Gastroesophageal sphincter (tissue), 3 donors: ENCODE data around the gene C14orf180.

Experiments used
- EP300 ChIP-seq: sonication (generic); formaldehyde crosslinking; IDR thresholded peaks from one replicate; pipeline ENCODE4 v1.6.1; 2017; ENCODE audit warnings: antibody characterized with exemption, mild to moderate bottlenecking
- TF ChIP-seq, protein P1 (sequence below), 4 experiments: fragments of 200-600 bp in 2 of 4; fragments of 450-650 bp in 2 of 4; sonication (generic) in 1 of 4; IDR thresholded peaks; one replicate each; pipeline ENCODE4 v1.5.1; 2017 to 2019; ENCODE audit warnings: antibody characterized with exemption in 4 of 4, mild to moderate bottlenecking in 2 of 4, moderate library complexity in 2 of 4

DNA sequence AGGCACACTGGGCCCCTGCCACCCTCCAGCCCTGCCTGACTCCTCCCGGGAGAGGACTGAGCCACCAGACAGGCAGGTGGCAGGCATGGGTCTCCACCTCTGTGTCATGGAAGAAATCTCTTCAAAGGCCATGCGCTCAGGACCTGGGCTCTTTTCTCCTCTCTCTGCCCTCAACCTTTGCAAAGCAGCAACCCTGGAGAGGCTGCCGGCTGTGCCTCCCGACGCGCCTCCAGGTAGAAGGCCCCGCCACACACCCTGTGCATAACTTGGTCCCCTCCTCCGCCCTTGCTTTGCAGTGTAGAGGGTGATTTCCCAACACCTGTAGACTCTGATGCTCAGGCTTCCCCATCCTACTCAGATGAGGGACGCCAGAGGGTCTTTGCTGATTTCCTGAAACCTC is 53.2 kb downstream of the C14orf180 start:
- TF ChIP-seq, protein P1, sequence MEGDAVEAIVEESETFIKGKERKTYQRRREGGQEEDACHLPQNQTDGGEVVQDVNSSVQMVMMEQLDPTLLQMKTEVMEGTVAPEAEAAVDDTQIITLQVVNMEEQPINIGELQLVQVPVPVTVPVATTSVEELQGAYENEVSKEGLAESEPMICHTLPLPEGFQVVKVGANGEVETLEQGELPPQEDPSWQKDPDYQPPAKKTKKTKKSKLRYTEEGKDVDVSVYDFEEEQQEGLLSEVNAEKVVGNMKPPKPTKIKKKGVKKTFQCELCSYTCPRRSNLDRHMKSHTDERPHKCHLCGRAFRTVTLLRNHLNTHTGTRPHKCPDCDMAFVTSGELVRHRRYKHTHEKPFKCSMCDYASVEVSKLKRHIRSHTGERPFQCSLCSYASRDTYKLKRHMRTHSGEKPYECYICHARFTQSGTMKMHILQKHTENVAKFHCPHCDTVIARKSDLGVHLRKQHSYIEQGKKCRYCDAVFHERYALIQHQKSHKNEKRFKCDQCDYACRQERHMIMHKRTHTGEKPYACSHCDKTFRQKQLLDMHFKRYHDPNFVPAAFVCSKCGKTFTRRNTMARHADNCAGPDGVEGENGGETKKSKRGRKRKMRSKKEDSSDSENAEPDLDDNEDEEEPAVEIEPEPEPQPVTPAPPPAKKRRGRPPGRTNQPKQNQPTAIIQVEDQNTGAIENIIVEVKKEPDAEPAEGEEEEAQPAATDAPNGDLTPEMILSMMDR (IDR thresholded peaks at IDR 0.05), result no peak
- TF ChIP-seq EP300, result no peak
